PFSK-1 (cell line): ENCODE results near the gene MRPL16.

Experiments
- FOXP2 ChIP-seq: optimal IDR thresholded peaks from 2 replicates; pipeline ENCODE3; 2011; ENCODE audit warnings: borderline replicate concordance, control low read depth, inconsistent platforms; ENCODE audit not compliant: insufficient read depth; ENCODE audit errors: extremely low read length, extremely low read depth
- POLR2AphosphoS5 ChIP-seq: IDR thresholded peaks from 2 replicates; pipeline ENCODE4 v1.6.1; 2012; ENCODE audit warnings: low read depth, mild to moderate bottlenecking, control low read depth, low read length, moderate library complexity
- REST ChIP-seq, 2 experiments: IDR thresholded peaks; 2 replicates each; pipeline versions ENCODE4 v1.6.1 to v1.8.0; 2011 to 2012; ENCODE audit warnings: low read depth in 2 of 2, low read length in 2 of 2, control low read depth in 1 of 2, inconsistent platforms in 1 of 2, mild to moderate bottlenecking in 1 of 2, moderate library complexity in 1 of 2; ENCODE audit not compliant: insufficient read depth in 1 of 2
- SIN3A ChIP-seq: IDR thresholded peaks from 2 replicates; pipeline ENCODE4 v1.6.1; 2012; ENCODE audit warnings: mild to moderate bottlenecking, low read length, moderate library complexity, borderline replicate concordance; ENCODE audit not compliant: insufficient read depth
- TAF1 ChIP-seq: IDR thresholded peaks from 2 replicates; pipeline ENCODE4 v1.6.1; 2012; ENCODE audit warnings: low read length, control low read depth, borderline replicate concordance; ENCODE audit not compliant: insufficient read depth

MRPL16 gene

GRCh38 chr11:59815754-59816153, 5.2 kb upstream of the MRPL16 start:
- TF ChIP-seq TAF1 = no peak
- no peak for TF ChIP-seq SIN3A
- TF ChIP-seq FOXP2 = no peak
- no peak for TF ChIP-seq REST (IDR thresholded peaks at IDR 0.05; ENCODE audit: insufficient read depth in 1 of 2, low read depth in 2 of 2, low read length in 2 of 2)
- no peak for TF ChIP-seq POLR2AphosphoS5

- TF ChIP-seq REST (IDR thresholded peaks at IDR 0.05; ENCODE audit: insufficient read depth in 1 of 2, low read depth in 2 of 2, low read length in 2 of 2) (no peak), POLR2AphosphoS5 (no peak)
Measured at GRCh38 chr11:59814021-59814420, 3.4 kb upstream of the MRPL16 start.

GRCh38 chr11:59813364-59813763, 2.8 kb upstream of the MRPL16 start:
- TF ChIP-seq FOXP2 (no peak), TAF1 (no peak), SIN3A (no peak), REST (IDR thresholded peaks at IDR 0.05; ENCODE audit: insufficient read depth in 1 of 2, low read depth in 2 of 2, low read length in 2 of 2) (no peak), POLR2AphosphoS5 (no peak)

GRCh38 chr11:59812220-59812619, 1.6 kb upstream of the MRPL16 start:
- TF ChIP-seq POLR2AphosphoS5 = no peak
- no peak for TF ChIP-seq SIN3A
- TF ChIP-seq REST (IDR thresholded peaks at IDR 0.05; ENCODE audit: insufficient read depth in 1 of 2, low read depth in 2 of 2, low read length in 2 of 2) = no peak
- no peak for TF ChIP-seq FOXP2
- no peak for TF ChIP-seq TAF1

- TF ChIP-seq SIN3A = no peak
- no peak for TF ChIP-seq FOXP2
- no peak; the same call in 1 of the 2 replicates for TF ChIP-seq POLR2AphosphoS5
- TF ChIP-seq TAF1 = no peak
- TF ChIP-seq REST (IDR thresholded peaks at IDR 0.05; ENCODE audit: insufficient read depth in 1 of 2, low read depth in 2 of 2, low read length in 2 of 2) = no peak
Measured at GRCh38 chr11:59810911-59811259, 307 bp upstream of the MRPL16 start.
